ENCODE measurements around the gene LCLAT1.

The LCLAT1 gene

GRCh38 chr2:30645081-30645744 is 198.2 kb downstream of the LCLAT1 start:
- DNase-seq (ENCODE audit: low read depth) = no peak

- DNase-seq (ENCODE audit: low read depth) = no peak
Measured at GRCh38 chr2:30645745-30646119, 198.7 kb downstream of the LCLAT1 start.

GRCh38 chr2:30647752-30648457 is 200.9 kb downstream of the LCLAT1 start:
- DNase-seq (ENCODE audit: low read depth) = no peak

GRCh38 chr2:30649278-30649677 is 202.2 kb downstream of the LCLAT1 start:
- DNase-seq (ENCODE audit: low read depth) = no peak

GRCh38 chr2:30649828-30650227 is 202.8 kb downstream of the LCLAT1 start:
- DNase-seq (ENCODE audit: low read depth) = no peak

- no peak for DNase-seq (ENCODE audit: low read depth)
Measured at GRCh38 chr2:30652271-30652915, 205.3 kb downstream of the LCLAT1 start.

GRCh38 chr2:30653847-30654246 is 206.8 kb downstream of the LCLAT1 start:
- no peak for DNase-seq (ENCODE audit: low read depth)

GRCh38 chr2:30654404-30654803 is 207.4 kb downstream of the LCLAT1 start:
- no peak for DNase-seq (ENCODE audit: low read depth)

GRCh38 chr2:30655211-30655610 is 208.2 kb downstream of the LCLAT1 start:
- DNase-seq (ENCODE audit: low read depth) = no peak

GRCh38 chr2:30655660-30656059 is 208.6 kb downstream of the LCLAT1 start:
- no peak for DNase-seq (ENCODE audit: low read depth)

GRCh38 chr2:30656079-30656478 is 209.0 kb downstream of the LCLAT1 start:
- no peak for DNase-seq (ENCODE audit: low read depth)

- no peak for DNase-seq (ENCODE audit: low read depth)
Measured at GRCh38 chr2:30661173-30662107, 214.4 kb downstream of the LCLAT1 start.

GRCh38 chr2:30662268-30663131 is 215.5 kb downstream of the LCLAT1 start:
- no peak for DNase-seq (ENCODE audit: low read depth)

GRCh38 chr2:30663321-30663720 is 216.3 kb downstream of the LCLAT1 start:
- DNase-seq (ENCODE audit: low read depth) = no peak

- no peak for DNase-seq (ENCODE audit: low read depth)
Measured at GRCh38 chr2:30663806-30664205, 216.8 kb downstream of the LCLAT1 start.

- no peak for DNase-seq (ENCODE audit: low read depth)
Measured at GRCh38 chr2:30664761-30665358, 217.8 kb downstream of the LCLAT1 start.

- no peak for DNase-seq (ENCODE audit: low read depth)
Measured at GRCh38 chr2:30665761-30666265, 218.8 kb downstream of the LCLAT1 start.

GRCh38 chr2:30666266-30666874 is 219.3 kb downstream of the LCLAT1 start:
- no peak for DNase-seq (ENCODE audit: low read depth)

- no peak for DNase-seq (ENCODE audit: low read depth)
Measured at GRCh38 chr2:30670453-30670852, 223.4 kb downstream of the LCLAT1 start.

GRCh38 chr2:30673127-30673526 is 226.1 kb downstream of the LCLAT1 start:
- DNase-seq (ENCODE audit: low read depth) = no peak

Measured in stimulated activated CD8-positive, alpha-beta memory T cell treated with anti-CD3 and anti-CD28 coated beads, Interleukin-7, amount 100 ng/mL, for 24 hours (primary cell).